ENCODE results near the gene ATG9B. TPM values are rescaled to one million over a fixed set of nuclear protein-coding genes. Genes with fewer than 3 reads are reported as not detected.

The ATG9B gene
- total RNA-seq, 2 experiments from 2014 or later = 2.3 to 3.4 TPM

DNA sequence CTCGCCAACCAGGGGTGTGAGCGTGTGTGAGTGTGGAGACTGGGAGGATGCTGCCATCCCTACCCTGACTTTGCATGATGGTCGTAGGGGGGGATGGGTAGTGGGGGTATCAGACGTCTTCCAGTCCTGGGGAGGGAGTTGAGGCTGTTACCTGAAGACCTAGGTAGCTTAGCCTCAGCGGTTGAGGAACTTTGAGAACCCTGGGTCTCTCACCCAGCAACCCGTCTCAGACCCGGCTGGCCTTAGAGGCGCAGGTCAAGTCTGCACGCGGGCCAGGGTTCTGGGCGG lies 37.8 kb upstream of the ATG9B start:
- ATAC-seq (no peak), DNase-seq (no peak)
- no peaks in the 10 kb centered on the region for H3K9me3 Mint-ChIP-seq (ENCODE audit: low read depth)
- peaks cover 3% of the 10 kb centered on the region for H3K36me3 Mint-ChIP-seq
- CTCF ChIA-PET = interaction anchor here (0.8 kb wide), 1 partner anchor 18 kb away, joined by 3 read pairs; the partner anchor contains the start of gene FASTK
- H3K27me3 Mint-ChIP-seq = no peaks in the 10 kb centered on the region
- H3K27ac Mint-ChIP-seq = no peak overlapping the region
- peaks cover 27% of the 10 kb centered on the region for H3K4me1 Mint-ChIP-seq
- H3K4me3 Mint-ChIP-seq = no peak overlapping the region

DNA sequence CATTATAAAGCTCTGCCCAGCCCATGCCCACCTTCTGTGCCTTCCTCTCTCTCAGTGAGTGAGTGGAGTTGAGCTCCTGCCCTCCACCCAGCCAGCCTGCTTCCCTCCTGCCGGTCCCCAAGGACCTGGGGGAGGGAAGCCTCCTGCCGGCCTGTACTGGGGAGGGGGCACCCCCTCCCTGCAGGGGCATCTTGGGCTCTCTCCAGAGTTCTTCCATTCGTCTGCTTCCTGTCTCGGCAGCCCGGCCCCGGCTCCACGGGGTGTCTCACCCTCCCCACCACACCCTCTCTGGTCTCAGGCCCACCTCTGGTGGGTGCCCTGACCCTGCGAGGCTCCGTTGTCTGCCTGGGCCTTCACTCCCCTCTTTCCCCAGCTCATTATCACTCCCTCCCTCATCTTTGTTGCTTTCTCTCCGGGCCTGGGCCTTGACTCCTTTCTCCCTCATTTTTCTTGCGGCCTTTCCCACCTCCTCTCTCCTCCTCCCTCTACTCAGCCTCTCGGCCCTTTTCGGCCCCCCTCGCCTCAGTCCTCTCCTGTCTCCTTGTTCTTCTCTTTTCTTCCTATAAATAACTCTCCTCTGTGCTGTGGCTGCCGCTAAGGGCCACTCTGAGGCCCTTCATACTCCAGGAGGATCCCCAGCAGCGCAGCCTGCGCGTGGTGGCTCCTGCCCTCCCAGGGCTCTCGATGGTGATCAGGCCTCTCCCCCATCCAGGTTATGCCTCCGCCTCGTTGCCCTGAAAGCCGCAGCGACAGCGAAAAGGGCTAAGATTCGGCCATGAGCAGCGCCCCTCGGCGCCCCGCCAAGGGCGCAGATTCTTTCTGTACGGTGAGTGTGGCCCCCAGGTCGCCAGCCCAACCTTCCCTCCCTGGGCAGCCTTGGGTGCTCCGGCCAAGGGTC lies 37.2 kb upstream of the ATG9B start:
- CTCF ChIA-PET = interaction anchor here (1.3 kb wide), 1 partner anchor 16 kb away, joined by 7 read pairs; no protein-coding TSS in a partner anchor
- DNase-seq = no peak
- peaks cover 33% of the 10 kb centered on the region for H3K4me1 Mint-ChIP-seq
- no peak overlapping the region for H3K27ac Mint-ChIP-seq
- no peak for ATAC-seq
- H3K4me3 Mint-ChIP-seq = peak overlapping the region; percentile 91
- no peaks in the 10 kb centered on the region for H3K27me3 Mint-ChIP-seq
- H3K9me3 Mint-ChIP-seq (ENCODE audit: low read depth) = no peaks in the 10 kb centered on the region
- peaks cover 3% of the 10 kb centered on the region for H3K36me3 Mint-ChIP-seq

DNA sequence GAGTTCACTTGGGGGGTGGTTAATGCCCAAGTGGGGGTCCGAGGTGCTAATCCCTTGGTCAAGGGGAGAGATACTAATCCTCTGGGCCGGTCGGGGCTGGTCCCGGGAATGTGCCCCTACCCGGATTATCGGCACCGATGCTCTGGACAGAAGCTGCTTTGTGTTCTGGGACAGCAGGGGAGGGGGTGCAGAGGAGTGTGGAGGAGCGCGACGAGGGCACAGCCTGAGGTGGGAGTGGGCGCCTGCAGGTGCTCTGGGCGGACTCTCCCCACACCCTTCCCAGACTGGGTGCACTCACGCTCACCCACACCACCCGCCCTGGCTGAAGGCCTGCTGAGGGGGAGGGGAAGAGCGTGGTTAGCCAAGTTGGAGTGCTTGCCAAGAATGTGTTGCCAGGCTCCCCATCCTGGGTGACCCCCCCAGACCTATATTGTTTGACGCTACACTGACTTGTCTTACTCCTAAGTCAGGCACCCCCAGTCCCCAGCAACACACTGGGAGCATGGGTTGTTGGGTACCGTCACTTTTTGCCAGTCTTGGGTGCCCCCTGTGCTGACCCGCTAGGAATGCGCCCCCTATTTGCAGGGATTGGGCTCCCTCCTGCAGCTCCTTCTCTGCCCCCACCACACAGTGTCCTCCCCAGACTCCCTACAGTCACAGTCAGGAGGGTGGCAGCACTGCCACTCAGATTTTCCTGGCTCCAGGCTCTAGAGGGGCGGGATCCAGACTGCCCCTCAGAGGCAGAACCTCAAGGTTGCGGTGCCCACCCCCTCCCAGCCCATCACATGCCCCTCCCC lies 36.3 kb upstream of the ATG9B start:
- Mint-ChIP-seq H3K36me3 (peaks cover 3% of the 10 kb centered on the region), H3K4me1 (peaks cover 34% of the 10 kb centered on the region), H3K27ac (peak overlapping the region; percentile 66), H3K9me3 (ENCODE audit: low read depth) (no peaks in the 10 kb centered on the region), H3K4me3 (peak overlapping the region; percentile 91), H3K27me3 (no peaks in the 10 kb centered on the region)
- DNase-seq (no peak), ATAC-seq (no peak)
- CTCF ChIA-PET = interaction anchor here (0.7 to 1.3 kb wide), 12 partner anchors 9 to 117 kb away, joined by 3 to 7 read pairs (median 3); partner anchors contain the start of genes ABCB8, AGAP3 and FASTK

DNA sequence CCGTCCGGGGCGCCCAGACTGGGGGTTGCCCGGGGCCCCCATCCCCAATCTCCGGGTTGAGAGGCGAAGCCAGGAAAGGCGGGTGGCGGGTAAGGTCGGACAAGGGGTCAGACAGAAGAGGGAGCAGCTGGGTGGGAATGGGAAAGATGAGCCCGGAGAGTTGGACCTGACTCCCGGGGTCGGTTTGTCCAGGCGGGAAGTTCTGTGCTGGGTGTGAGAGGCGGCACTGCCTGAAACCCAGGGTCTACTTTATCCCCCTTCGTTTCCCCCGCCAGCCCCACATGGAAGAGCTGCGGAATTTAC lies 35.8 kb upstream of the ATG9B start:
- no peaks in the 10 kb centered on the region for H3K9me3 Mint-ChIP-seq (ENCODE audit: low read depth)
- H3K27ac Mint-ChIP-seq = peak overlapping the region; percentile 66
- CTCF ChIA-PET = interaction anchor here (0.7 to 1.3 kb wide), 12 partner anchors 9 to 116 kb away, joined by 3 to 7 read pairs (median 3); partner anchors contain the start of genes ABCB8, AGAP3 and FASTK
- H3K27me3 Mint-ChIP-seq = no peaks in the 10 kb centered on the region
- H3K4me3 Mint-ChIP-seq = peak overlapping the region; percentile 91
- no peaks in the 10 kb centered on the region for H3K36me3 Mint-ChIP-seq
- H3K4me1 Mint-ChIP-seq = peaks cover 34% of the 10 kb centered on the region
- no peak for DNase-seq
- no peak for ATAC-seq

DNA sequence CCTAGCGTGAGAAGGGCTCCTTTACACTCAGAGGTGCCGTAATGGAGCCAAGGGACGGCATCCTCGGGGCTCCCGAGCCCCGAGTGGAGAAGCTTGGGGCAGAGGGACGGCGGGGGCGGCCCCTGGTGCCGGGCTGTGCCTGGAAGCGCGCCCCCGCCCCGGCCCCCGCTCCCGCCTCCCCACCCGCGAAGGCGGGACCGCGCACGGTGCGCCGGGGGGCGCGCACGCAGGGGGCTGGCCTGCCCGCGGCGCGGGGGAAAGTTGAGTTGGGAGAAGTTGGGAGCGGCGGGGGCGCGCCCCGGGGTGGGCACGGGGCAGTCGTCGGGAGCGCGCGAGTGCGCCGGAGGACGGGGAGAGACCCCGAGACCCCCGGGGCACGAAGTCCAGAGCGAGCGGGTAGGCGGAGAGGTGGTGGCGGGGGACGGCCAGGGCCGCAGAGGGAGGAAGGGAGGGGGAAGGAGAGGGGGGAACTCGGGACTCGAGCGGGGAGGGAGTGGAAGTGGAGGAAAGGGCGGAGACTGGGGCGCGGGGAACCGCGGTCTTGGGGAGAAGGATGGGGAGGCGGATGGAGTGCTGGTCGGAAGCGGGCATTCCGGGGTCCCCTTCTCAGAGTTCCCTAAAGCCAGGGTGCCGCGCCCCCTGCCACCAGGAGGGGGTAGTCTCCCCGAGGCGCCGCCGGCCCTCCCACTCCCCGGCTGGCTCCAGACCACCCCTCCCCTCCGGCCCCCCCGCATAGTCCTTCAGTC lies 35.2 kb upstream of the ATG9B start, which contains the start of gene SLC4A2:
Gene SLC4A2, plus strand, starts transcription at position 223 of the 746 bp plus-strand sequence. CDS start 2,399 bp downstream, outside the sequence.
- Mint-ChIP-seq H3K4me1 (peaks cover 34% of the 10 kb centered on the region), H3K4me3 (peak within 1 kb of the TSS; percentile 91), H3K27me3 (no peaks in the 10 kb centered on the region), H3K27ac (peak within 1 kb of the TSS; percentile 97), H3K9me3 (ENCODE audit: low read depth) (no peaks in the 10 kb centered on the region), H3K36me3 (no peaks in the 10 kb centered on the region)
- peak; percentile 28 for ATAC-seq
- CTCF ChIA-PET = interaction anchor here (0.7 to 1.4 kb wide), 14 partner anchors 8 to 116 kb away, joined by 3 to 6 read pairs (median 3); partner anchors contain the start of genes ABCB8, AGAP3 and FASTK
- peak; percentile 78 for DNase-seq

DNA sequence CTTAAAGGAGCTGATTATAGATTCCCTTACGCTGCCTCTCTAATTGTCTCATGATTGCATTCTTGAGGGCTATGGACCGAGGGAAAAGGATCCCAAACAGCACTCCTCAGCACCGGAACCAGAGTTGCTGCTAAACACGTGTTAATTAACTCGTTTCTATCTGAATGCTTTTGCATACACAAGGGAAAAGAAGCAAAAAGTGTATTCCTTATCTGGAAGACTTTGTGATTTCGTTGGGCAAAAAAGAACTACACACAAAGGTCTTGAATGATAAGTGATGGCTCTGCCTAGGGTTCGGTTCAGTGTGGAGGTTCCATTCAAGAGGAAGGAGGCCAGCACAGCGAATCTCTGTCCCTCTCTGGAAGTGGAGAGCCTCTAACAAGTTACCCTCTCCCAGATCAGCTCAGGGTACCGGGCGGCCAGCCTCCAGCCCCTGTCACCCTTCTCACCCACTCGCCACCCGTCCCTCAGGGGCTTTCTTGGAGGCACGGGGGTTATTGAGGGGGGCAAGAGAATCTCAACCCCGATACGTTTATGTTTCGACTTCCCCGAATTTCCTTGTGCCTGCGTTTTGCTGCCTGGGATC lies 34.6 kb upstream of the ATG9B start:
- peak overlapping the region; percentile 91 for H3K4me3 Mint-ChIP-seq
- H3K27me3 Mint-ChIP-seq = no peaks in the 10 kb centered on the region
- DNase-seq (no peak), ATAC-seq (no peak)
- H3K36me3 Mint-ChIP-seq = no peaks in the 10 kb centered on the region
- CTCF ChIA-PET = interaction anchor here (0.7 to 1.4 kb wide), 13 partner anchors 9 to 96 kb away, joined by 3 to 5 read pairs (median 3); partner anchors contain the start of genes ABCB8 and FASTK
- peak overlapping the region; percentile 97 for H3K27ac Mint-ChIP-seq
- no peaks in the 10 kb centered on the region for H3K9me3 Mint-ChIP-seq (ENCODE audit: low read depth)
- peaks cover 34% of the 10 kb centered on the region for H3K4me1 Mint-ChIP-seq

DNA sequence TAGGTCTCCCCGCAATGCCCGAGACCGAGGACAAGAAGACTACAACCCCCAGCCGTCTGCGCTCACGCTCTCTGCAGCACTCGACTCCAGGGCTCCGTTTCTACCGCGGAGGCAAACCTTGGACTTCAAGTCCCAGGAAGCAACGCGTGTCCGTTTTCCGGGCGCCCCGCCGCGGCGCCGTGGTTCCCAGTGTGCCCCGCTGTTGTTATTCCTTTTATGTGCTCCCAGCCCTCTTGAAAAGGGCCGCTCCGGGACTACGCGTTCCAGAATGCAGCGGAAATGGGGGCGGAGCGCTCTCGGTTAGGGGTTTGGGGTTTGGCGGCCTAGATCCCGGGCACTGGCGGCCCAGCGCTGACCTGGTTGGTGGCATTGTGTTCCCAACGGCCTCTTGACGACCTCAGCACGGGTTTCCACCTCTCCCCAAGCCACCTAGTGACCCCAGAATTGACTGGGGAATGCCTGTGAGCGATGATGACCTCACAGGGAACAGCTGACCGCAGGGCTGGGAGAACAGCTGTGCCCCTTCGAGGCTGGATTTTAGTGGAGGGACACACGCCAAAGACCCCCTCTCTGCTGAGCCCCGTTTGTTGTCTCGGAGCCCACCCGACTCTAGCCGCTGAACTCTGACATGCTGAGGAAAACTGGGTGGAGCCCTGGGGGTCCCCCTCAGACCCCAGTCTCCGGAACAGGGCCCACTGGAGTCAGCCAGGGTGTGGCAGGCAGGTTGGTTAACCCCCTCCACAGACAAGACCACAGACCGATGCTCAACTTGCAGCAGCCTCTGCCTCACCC lies 33.9 kb upstream of the ATG9B start:
- Mint-ChIP-seq H3K27me3 (no peaks in the 10 kb centered on the region), H3K4me1 (peaks cover 36% of the 10 kb centered on the region), H3K27ac (peak overlapping the region; percentile 97), H3K9me3 (ENCODE audit: low read depth) (no peaks in the 10 kb centered on the region), H3K36me3 (no peaks in the 10 kb centered on the region), H3K4me3 (peak overlapping the region; percentile 91)
- CTCF ChIA-PET = interaction anchor here (0.7 to 1.4 kb wide), 15 partner anchors 8 to 96 kb away, joined by 3 to 6 read pairs (median 3); partner anchors contain the start of genes ABCB8 and FASTK
- ATAC-seq (peak; percentile 91), DNase-seq (peak; percentile 99)

DNA sequence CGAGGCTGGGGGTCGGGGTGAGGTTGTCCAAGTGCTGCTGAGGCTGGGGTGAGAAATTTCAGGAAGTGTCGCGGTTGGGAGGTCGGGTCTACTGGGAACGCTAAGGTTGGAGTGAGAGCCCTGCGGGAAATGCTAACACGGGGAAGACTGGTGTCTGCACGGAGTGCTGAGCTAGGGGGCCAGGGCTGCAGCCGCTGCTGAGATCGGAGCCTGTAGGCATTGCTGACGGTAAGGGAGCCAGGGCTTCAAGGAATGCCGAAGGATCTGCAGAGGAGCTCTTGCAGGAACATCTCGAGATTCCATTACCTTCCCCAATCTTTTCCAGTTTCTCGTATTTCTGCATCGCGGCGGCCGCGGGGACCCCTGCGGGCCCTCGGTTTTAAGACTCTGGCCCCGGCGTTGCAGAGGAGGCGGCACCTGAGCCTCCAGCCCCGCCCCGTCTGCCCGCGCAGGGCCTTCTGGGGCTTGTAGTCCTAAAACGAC lies 33.3 kb upstream of the ATG9B start, which contains the start of gene CDK5:
Gene CDK5, minus strand, starts transcription at position 392 of the 483 bp plus-strand sequence. Its CDS starts 49 bp downstream, at position 343.
- H3K4me1 Mint-ChIP-seq = peaks cover 41% of the 10 kb centered on the region
- peak within 1 kb of the TSS; percentile 91 for H3K4me3 Mint-ChIP-seq
- ATAC-seq (peak; percentile 8), DNase-seq (peak; percentile 57)
- H3K36me3 Mint-ChIP-seq = no peaks in the 10 kb centered on the region
- H3K27me3 Mint-ChIP-seq = peaks cover under 1% of the 10 kb centered on the region
- CTCF ChIA-PET = interaction anchor here (1.0 to 1.4 kb wide), 2 partner anchors 29 to 95 kb away, joined by 3 to 6 read pairs; partner anchors contain the start of gene ABCB8
- H3K27ac Mint-ChIP-seq = peak within 1 kb of the TSS; percentile 97
- H3K9me3 Mint-ChIP-seq (ENCODE audit: low read depth) = no peaks in the 10 kb centered on the region

DNA sequence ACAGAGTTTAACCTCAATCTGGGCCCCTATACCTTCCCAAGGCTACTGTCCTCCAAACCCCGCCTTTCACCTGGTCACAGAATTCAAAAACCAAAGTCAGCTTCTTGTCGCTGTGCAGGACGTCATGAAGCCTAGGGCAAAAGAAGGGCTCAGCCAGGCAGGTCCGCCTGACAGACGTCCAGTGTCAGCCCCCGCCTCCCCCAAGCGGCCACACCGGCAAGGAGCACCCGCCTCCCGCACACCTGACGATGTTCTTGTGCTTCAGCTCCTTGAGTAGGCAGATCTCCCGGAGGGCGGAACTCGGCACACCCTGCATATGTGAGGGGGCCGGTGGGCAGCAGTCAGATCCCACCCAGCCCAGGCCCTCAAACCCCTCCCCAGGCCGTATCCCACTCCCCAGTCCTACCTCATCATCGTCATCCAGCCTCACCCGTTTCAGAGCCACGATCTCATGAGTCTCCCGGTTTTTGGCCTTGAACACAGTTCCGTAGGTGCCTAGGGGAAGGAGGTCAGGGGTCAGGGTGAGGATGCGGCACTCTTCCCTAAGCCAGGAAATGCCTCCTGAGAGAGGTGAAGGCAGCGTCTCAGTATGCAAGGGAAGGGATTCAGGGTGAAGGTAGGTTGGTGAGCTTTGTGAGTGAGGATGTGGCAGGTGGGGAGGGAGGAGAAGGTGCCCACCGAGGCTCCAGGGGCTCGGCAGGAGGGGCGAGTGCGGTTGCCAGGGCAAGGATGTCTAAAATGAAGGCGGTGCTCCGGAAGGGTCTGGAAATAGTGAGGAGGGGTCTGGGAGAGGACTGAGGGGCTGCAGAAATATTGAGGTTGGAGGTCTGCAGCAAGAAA lies 32.6 kb upstream of the ATG9B start:
- Mint-ChIP-seq H3K27me3 (peaks cover 2% of the 10 kb centered on the region), H3K9me3 (ENCODE audit: low read depth) (no peaks in the 10 kb centered on the region), H3K4me3 (peak overlapping the region; percentile 91), H3K4me1 (peaks cover 41% of the 10 kb centered on the region), H3K27ac (peak overlapping the region; percentile 73), H3K36me3 (no peaks in the 10 kb centered on the region)
- CTCF ChIA-PET = interaction anchor here (1.0 to 1.4 kb wide), 2 partner anchors 28 to 94 kb away, joined by 3 to 6 read pairs; partner anchors contain the start of gene ABCB8
- DNase-seq (no peak), ATAC-seq (no peak)

DNA sequence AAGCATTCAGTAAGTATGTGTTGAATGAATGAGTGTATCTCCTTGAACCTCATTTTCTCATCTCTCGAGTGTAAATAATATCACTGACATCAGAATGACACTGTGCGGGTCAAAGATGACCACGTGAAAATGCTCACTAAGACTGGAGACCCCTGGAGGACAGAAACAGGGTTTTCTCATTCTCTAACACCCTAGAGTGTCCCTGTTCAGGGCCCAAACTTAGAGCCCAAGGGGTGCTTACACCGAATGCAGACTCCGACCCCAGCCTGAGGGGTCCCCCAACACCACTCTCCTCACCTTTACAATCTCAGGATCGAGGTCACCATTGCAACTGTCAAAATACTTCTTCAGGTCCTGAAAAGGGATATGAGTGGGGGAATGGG lies 32.0 kb upstream of the ATG9B start:
- CTCF ChIA-PET = interaction anchor here (1.5 kb wide), 1 partner anchor 25 kb away, joined by 4 read pairs; the partner anchor contains the start of gene FASTK

DNA sequence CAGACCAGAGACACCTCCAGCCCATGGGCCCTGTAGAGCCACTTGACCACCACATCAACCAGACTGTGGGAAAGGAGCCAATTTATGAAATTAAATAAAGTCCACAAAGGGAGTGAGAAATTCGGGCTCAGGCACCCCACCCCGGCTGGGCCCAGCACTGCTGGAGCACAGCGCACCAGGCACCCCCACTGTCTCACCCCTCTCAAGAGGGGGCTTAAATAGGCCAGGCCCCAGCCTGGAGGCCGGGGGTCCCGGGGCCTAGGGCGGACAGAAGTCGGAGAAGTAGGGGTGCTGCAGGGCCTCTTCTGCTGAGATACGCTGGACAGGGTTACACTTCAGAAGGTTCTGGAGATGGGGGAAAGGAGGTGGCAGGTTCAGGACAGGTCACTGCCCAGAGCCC lies 29.5 kb upstream of the ATG9B start:
- H3K36me3 Mint-ChIP-seq = no peaks in the 10 kb centered on the region
- ATAC-seq (no peak), DNase-seq (no peak)
- H3K4me1 Mint-ChIP-seq = peaks cover 24% of the 10 kb centered on the region
- H3K27me3 Mint-ChIP-seq = peaks cover 9% of the 10 kb centered on the region
- no peaks in the 10 kb centered on the region for H3K9me3 Mint-ChIP-seq (ENCODE audit: low read depth)
- no peak overlapping the region for H3K27ac Mint-ChIP-seq
- CTCF ChIA-PET = no interaction called here
- no peak overlapping the region for H3K4me3 Mint-ChIP-seq

More for the DNA sequence above, 32.0 kb upstream of the ATG9B start:
- peaks cover 4% of the 10 kb centered on the region for H3K27me3 Mint-ChIP-seq
- H3K36me3 Mint-ChIP-seq = no peaks in the 10 kb centered on the region
- no peaks in the 10 kb centered on the region for H3K9me3 Mint-ChIP-seq (ENCODE audit: low read depth)
- DNase-seq = no peak
- H3K4me1 Mint-ChIP-seq = peaks cover 36% of the 10 kb centered on the region
- H3K27ac Mint-ChIP-seq = no peak overlapping the region
- peak overlapping the region; percentile 10 for H3K4me3 Mint-ChIP-seq
- ATAC-seq = no peak
